Stimulated activated CD4-positive, alpha-beta T cell treated with anti-CD3 and anti-CD28 coated beads, TNF-alpha, amount 100 ng/mL, for 24 hours (primary cell): ENCODE data around the gene CA12.
"Not testable (repeated sequence)": the region's sequence is repeated elsewhere in the genome, so short reads cannot be mapped to it uniquely, and the experiment has no call there.

Experiments used
- DNase-seq, 3 experiments: peaks; one replicate each; pipeline ENCODE4 v3.0.0-alpha.2; 2020; ENCODE audit warnings: low read depth in 3 of 3

Gene CA12

DNA sequence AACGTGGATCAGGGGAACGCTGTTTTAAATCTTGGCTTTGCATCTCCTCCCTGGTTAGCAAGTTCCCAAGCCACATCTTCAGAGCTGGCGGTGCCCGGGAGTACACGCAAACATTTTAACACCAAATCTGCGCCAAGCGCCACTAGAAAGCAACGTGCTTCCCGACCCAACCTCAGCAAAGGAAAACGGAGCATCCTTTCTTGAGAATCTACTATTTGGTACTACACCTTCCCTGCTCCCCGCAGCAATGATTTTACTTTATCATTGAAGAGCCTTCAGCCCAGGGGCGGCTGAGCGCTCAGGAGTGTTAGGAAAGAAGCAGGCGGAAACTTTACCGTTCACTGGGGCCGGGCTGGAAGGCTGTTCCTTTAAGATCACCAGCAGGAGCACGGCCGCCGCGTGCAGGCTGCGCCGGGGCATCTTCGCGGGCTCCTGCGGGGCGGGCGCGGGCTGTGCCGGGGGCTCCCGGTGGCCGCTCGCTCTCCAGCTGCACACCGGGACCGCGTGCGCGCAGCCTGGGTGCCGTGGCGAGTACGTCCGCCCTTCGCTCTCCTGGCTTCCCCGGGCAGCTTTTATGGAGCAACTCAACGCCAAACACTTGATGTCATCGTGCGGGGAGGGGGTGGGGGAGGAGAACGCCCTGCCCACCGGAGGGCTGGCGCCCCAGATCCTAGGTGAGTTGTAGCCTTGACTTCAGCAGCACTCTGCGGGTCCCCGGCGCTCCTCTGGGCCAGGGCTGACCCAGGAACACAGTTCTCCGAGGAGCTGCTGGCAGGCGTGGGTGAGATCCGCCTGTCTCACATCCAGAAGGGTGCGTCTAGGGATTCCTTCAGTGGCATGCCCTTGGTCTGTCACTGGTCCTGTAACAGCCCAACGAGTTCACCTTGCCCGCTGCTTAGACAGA, at the start of gene CA12:
CA12 (minus strand) TSS at position 546 of the 904 bp plus-strand sequence; CDS start at position 420, 126 bp downstream.
- peak in 1 of 3 experiments; percentile 20 for DNase-seq

DNA sequence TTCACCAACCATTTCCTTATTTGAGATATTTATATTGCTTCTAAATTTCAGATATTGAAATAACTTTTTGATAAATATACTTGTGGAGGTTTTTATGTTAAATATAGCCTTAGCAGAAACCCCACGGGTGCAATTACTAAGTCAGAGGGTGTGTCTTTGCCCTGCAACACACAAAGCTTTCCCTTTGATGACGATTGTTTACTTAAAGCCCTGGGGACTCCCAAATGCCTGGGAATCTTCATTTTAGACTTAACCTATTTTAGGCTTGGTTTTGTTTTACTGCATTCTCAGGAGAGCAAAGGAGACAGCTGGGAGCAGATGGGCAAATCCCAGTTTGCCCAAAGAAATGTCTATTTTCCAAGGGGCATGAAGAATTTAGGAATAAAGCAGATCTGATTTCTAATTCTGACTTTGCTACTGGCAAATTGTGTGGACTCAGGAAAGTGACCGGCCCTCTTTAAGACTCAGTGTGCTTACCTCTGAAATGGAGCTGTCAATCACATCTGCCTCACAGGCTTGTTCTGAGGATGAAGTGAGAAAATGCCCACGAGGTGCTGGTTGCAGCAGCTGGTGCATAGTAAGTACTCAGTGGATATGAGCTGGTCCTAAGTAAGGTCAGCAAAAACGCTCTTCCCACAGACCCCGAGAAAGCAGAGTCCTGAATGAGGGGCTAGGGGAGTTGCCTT, 49.3 kb upstream of the CA12 start:
- DNase-seq, result no peak

DNA sequence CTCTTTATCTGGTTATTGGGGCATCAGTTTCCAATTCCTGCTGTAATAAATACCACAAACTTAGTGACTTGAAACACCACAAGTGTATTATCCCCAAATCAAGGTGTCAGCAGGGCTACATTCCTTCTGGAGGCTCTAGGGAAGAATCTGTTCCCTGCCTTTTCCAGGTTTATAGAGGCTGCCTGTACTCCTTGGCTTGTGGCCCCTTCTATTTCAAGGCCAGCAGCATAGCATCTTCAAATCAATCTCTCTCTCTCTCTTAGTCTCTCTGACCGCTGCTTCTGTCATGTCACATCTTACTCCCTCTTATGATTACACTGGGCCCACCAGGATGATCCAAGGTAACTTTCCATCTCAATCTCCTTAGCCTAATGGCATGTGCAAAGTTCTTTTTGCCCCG, 44.9 kb upstream of the CA12 start:
- no peak for DNase-seq

DNA sequence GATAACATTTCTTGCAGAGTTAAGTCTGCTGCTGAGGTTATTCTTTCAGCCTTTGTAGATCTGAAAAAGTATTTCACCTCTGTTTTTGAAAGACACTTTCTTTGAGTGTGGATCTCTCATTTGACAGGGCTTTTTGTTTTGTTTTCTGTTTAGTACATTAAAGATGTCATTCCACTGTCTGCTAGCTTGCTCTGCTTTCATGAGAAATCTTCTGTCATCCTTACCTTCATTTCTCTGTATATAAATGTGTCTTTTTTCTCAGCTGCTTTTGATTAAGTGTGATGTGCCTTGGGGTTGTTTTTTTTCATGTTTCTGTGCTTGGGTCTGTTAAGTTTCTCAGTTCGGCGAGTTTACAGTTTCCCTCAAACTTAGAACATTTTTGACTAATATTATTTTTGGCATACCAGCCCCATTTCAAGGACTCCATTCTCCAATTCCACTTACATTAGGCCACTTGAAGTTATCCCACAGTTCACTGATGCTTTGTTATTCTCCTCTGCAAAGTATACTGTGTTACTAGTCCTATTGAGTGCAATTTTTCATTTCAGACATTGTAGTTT, 43.9 kb upstream of the CA12 start:
- DNase-seq, result no peak

DNA sequence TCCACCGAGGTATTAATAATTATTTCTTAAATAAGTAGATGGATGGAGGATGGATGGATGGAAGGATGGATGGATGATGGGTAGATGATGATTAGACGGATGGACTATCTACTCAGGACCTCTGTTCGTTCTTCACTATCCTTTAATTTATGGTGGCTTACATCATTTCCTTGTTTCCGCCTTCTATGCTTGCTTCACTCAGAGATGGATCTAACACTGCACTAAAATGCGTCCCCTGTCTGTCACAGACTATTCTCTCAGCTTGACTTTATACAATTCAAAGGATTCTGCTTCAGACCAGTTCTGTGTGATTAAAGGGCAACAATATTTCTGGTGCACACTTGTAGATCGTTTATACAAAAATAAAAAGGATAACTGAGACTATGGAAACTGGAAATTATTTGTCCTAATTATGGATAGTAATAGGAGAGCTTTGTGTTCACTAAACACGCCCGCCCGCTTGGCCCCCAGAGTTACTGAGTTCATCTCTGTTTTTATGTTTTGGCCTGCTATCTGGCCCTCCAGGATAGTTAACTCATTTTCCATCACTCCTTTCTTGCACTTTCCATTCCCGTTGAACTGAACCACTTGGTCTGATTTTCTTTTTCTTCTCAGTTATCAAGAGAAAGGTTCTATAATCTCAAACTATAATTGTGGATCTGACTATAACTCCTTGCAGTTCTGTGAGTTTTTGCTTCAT, 41.4 kb upstream of the CA12 start:
- no peak for DNase-seq

DNA sequence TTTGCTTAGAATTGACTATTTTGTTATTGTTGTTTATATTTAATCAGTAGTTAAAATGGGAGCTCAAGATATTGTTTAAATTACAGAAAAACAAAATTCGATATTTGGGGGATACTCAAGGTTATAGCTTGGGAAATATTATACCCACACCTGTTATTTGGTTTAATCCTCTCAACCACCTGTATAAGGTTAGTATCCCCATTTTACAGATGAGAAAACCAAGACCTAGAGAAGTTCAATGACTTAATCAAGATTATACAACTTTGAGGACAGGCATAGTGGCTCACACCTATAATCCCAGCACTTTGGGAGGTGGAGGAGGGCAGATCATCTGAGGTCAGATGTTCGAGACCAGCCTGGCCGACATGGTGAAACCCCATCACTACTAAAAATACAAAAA, 39.8 kb upstream of the CA12 start:
- DNase-seq, result no peak

DNA sequence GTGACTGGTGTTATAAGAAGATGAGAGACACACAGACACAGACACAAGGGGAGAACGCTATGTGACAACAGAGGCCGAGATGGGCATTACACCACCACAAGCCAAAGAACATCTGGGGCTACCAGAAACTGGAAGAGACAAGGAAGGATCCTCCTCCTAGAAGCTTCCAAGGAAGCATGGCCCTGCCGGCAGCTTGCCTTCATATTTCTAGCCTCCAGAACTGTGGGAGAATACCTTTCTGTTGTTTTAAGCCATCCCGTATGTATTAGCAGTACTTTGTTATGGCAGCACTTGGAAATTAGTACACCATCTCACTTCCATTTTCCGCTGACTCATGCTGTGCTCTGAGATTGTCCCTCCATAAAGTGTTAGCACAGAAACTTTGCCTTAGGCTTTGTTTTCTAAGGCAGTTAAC, 38.7 kb upstream of the CA12 start:
- DNase-seq, result no peak

DNA sequence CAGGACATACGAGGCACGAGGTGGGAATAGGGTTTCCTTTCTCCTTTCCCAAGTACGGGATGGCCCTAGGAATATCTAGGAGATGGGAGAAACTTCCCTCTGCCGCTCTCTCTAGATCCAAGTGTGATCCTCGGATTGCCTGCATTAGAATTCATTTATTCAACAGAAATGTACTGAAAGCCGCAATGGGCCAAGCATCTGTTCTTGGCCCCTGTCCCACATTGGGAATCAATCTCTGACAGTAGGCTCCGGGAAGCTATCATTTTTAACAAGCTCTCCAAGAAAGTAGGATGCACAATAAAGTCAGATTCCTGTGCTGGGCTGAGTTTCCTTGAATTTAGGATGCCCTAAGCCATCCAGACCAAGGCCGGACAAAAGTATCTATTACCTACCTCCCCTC, 37.2 kb upstream of the CA12 start:
- no peak for DNase-seq

DNA sequence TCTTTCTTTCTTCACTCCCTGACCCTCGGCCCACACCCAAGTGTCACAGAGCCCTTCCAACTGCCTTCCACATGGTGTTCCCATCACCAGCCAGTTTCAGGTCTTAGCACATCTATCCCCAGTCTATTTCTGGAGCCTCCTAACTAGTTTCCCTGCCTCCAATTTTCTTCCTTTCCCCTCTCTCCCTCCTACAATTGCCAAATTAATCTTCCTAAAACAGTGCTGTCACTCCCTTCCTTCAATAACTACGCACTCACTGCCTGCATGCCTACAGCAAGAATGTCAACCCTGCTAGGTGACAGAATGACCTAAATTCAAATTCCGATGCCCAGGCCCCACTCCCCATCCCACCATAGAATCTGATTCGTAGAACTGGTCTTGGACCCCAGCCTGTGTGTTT, 36.1 kb upstream of the CA12 start:
- no peak for DNase-seq

DNA sequence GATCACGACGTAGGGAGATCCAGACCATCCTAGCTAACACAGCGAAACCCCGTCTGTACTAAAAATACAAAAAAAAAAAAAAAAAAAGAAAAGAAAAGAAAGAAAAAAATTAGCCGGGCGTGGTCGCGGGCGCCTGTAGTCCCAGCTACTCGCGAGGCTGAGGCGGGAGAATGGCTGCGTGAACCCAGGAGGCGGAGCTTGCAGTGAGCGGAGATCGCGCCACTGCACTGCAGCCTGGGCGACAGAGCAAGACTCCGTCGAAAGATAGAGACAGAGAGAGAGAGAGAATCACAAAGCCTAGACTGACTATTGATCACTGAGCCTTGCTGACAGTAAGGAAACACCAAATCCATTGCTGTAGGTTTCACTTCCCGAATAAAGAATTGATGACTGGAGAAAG, 35.6 kb upstream of the CA12 start:
- not testable (repeated sequence) for DNase-seq

DNA sequence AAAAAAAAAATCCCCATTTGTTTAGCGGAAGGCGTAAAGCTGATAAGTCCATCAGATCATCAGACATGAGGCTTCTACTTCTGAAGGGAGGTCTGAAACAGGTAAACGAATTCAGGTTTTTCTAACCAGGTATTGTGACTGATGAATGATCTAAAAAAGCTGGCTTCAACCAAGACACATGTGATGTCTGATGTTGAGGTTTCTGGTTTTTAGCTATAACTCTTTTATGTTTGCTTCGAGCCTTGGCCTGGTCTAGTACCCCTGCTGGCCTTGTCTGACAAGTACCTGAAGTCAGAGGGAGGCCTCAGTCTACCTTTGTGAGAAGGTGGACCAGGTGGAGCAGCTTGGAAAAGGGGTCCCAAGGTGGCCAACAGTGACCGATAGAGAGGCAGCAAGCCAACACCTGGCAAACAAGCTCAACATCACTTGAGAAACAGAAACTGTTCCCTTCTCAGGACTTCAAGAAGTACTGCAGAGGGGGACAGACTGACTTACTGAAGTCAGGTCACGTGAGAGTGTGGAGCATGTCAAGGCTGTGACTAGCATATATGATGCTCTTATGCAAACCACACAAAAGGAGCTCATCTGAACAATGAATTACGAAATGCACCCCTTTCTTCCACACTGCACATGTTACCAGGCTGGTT, 33.0 kb upstream of the CA12 start:
- DNase-seq, result no peak

DNA sequence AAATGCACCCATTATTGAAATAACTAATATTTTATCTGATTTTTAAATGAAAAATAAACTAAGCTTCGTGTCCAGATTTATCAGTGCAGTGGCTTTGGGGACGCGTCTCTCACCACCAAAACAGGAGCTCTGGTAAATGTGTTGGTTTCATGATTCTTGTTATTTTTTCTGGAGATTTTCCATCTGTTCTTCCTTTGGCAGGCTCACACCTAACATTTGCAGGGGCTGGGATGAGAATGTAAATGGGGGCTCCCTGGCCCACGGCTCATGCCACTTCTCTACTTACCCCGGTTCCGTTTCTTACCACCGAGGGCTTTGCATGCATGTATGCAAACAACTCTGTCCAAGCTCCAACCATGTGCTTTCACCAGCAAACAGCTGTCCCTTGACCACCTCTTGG, 30.9 kb upstream of the CA12 start:
- DNase-seq, result no peak

DNA sequence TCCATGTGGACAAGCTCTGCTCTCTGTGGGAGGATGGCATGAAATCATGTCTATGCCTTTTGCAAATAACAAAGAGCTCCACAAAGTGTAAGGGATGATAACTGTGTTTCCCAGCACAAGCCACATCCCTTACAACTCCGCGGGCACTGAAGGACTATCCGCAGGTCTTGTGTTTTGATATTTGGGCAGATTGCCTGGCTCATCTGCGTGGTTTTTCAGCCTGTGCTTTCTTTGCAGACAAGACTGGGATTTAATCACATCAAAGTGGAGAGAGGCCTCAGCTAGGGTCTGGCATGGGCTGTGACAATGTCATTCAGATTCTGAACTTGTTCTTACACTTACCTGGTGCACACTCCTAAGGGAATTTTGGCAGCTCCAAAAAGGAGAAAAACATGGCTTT, 30.2 kb upstream of the CA12 start:
- DNase-seq, result no peak

DNA sequence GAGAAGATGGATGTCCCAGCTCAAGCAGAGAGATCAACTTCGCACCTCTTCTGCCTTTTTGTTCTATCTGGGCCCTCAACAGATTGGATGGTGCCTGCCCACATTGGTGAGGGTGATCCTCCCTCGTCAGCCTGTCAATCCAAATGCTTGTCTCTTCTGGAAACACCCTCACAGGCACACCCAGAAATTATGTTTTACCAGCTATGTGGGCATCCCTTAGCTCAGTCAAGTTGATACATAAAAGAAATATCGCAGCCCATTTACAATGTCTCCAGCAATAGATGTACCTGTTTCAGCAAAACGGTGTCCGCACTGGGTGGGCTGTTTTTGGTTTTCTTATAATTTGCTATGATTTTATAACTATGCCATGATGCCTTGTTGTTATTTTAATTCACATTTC, 27.5 kb upstream of the CA12 start:
- DNase-seq, result no peak

DNA sequence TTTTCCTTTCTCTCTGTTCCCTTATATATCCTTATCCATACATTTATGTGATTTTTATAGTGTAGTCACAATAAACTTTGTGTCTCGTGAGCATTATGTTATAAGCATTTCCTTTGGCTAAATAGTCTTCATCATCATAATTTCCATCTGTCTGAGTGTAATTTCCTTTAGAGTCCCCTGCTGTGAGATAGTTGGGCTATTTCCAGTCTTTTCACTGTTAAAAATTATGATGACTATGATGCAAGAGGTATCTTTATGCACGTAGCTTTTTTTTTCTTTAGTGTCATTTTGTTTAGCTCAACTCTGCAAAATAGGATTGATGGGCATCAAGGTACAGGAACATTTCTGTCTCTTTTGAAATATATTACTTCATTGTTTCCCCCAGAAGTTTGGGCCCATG, 26.9 kb upstream of the CA12 start:
- no peak for DNase-seq

DNA sequence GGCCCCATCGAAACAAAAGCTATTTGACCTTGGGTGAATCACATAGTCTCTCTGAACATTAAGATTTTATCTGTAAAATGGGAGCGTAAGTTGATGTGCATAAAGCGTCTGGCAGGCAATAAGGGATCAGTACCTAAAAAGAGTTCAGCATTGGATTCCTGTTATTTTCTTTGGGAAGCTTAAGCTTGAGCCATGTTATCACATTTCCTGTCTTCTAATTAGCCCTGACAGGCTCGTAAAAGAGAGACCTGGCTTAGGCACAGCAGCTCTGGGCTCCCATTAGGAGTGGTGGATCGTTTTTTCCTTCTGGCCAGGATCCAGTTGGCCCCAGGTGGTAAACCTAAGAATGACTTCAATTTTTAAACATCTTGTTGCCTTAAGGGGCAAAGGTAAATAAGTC, 26.0 kb upstream of the CA12 start:
- DNase-seq, result no peak

DNA sequence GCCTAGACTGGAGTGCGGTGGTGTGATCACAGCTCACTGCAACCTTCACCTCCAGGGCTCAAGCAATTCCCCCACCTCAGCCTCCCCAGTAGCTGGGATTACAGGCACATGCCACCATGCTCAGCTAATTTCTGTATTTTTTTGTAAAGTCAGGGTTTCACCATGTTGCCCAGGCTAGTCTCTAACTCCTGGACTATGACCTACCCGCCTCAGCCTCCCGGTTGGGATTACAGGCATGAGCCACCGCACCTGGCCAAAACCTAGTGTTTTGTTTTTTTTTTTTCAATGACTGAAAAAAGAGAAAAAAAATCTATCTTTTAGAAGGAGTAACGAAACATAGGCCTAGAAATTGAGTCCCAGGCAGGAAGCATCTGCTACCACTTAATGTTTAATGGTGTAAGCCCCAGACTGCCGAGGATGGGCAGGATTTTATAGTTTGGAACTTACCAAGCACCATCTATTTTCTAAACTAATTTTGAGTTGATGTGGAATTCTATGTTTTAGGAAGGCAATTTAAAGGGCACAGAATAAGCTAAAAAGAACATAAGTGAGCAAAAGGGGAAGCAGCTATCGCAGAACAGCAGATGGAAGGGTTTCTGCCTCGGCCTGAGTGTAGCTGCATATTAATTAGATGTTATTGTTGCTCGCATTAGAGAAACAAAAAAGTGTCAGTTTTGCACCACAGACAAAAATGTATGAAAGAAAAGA, 24.2 kb upstream of the CA12 start:
- no peak for DNase-seq

DNA sequence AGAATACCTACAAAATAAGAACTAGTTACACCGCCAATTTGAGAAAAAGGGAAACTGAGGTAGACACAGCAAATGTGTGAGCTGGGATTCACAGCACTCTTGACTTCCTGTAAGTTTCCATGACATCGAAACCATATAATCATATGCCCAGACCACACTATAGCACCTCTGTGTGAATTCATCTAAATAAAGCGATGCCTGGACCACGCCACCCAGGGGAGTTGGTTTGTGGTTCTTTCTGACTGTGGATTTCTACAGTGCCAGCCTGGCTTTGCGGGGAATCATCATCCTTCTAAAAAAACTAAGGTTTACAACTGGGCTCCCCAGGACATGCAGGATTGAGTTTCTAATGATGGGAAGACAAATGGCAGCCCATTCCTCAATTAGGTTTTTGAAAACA, 23.5 kb upstream of the CA12 start:
- no peak for DNase-seq

DNA sequence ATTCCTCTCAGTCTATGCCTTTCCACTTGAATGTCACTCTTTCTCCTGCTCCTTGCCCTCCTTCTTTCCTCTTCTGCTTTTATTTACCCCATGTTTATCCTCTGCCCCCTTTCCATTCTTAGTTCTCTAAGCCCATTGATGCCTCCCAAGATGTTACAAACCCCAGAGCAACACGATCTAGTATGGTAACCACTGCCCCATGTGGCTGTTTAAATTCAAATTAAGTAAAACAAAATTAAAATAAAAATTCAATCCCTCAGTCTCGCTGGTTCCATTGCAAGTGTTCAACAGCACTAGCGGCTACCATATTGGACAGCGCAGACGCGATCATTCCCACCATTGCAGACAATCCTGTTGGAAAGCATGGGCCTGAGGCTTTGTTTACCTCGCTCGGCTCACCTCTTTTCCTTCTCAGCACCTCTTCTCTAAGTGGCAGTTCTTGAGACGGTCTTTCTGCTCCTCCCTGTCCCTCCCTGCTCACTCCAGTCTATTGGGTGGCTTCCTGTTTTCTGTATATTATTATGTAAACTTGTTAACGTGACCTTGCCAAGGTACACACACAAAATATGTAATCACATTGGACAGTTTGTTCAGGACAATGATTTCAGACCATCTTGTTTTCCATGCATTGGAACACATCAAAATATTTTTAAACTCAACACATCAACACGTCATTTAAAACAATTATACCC, 21.8 kb upstream of the CA12 start:
- no peak for DNase-seq

DNA sequence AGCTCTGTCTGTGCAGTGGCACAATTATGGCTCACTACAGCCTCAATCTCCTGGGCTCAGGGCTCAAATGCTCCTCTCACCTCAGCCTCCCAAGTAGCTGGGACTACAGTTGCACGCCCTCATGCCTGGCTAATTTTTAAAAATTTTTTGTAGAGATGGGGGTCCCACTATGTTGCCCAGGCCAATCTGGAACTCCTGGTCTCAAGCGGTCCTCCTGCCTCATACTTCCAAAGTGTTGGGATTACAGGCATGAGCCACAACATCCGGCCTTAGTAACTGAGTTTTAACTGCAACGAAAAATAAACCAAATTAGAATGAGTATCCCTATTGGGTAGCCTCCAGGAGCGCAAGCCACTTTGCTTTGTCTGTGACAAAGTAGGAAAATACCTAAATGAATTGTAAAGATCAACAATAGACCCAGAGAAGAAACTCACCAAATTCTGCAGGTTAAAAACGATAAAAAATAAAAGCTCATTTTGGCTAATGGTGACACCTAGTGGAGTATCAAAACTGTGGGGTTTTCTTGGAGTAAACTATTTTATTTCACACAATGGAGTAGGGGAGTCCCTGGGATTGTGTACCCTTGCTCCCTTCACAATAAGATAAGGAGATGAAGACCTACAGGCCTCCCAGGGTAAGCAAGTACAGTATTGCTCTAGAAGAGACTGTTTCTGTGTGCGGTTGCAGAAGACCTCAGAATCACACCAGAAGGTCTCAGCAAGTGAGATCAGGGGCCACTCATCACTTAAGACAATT, 21.0 kb upstream of the CA12 start:
- DNase-seq, result no peak
